Endothelial cell of umbilical vein (primary cell): ENCODE results near the gene RANGAP1. TPM values are rescaled to one million over a fixed set of nuclear protein-coding genes. Genes with fewer than 3 reads are reported as not detected.

Experiments
- BruUV-seq: library from RNA; stranded (reverse); fragments of 400-500 nt; replicated peaks from 2 replicates; lab custom pipeline; 2021; lab: Mats Ljungman, UMichigan
- CTCF ChIA-PET: fragments of 300-600, 350-600 bp; sonication (Branson Sonifier 250); formaldehyde crosslinking; loops from one replicate; lab custom pipeline; 2021; ENCODE audit warnings: antibody characterized with exemption, inconsistent platforms; lab: Charles Lee
- POLR2A ChIA-PET: fragments of 300-600, 350-600 bp; sonication (Branson Sonifier 250); formaldehyde crosslinking; loops from one replicate; lab custom pipeline; 2021; ENCODE audit warnings: antibody characterized with exemption, inconsistent platforms; lab: Charles Lee
- DNase-seq: peaks from one replicate; pipeline ENCODE4 v3.0.0-alpha.2; 2011; ENCODE audit warnings: low read depth, low spot score
- FAIRE-seq: peaks from 2 replicates; lab custom pipeline; 2011; peaks lifted over from hg19 to GRCh38; lab: Jason Lieb, UNC
- H2AFZ ChIP-seq: 2 replicates; pipeline ENCODE4 v1.6.0; 2012; ENCODE audit warnings: low read depth, low read length, control low read depth, inconsistent platforms
- H3K27ac ChIP-seq: 2 replicates; pipeline ENCODE4 v1.5.1; 2011; ENCODE audit warnings: low read depth, mild to moderate bottlenecking, control low read depth, low read length, moderate library complexity; ENCODE audit not compliant: insufficient read depth
- H3K27me3 ChIP-seq, 2 experiments: 2 replicates each; pipeline versions ENCODE4 v1.6.0 to v1.6.1; 2011; ENCODE audit warnings: low read length in 2 of 2, mixed read lengths in 1 of 2; ENCODE audit not compliant: control insufficient read depth in 2 of 2, insufficient read depth in 2 of 2
- H3K36me3 ChIP-seq, 2 experiments: 2 replicates in 1 of 2; 3 replicates in 1 of 2; pipeline ENCODE4 v1.5.1; 2011; ENCODE audit warnings: low read length in 2 of 2, mild to moderate bottlenecking in 1 of 2, moderate library complexity in 1 of 2; ENCODE audit not compliant: control insufficient read depth in 2 of 2, insufficient read depth in 2 of 2; ENCODE audit errors: extremely low read depth in 1 of 2
- H3K4me1 ChIP-seq: 3 replicates; pipeline ENCODE4 v1.5.1; 2011; ENCODE audit warnings: mild to moderate bottlenecking, low read length; ENCODE audit not compliant: control insufficient read depth, insufficient read depth; ENCODE audit errors: extremely low read depth
- H3K4me2 ChIP-seq: 2 replicates; pipeline ENCODE4 v1.6.1; 2011; ENCODE audit warnings: low read length, control low read depth, mixed read lengths; ENCODE audit not compliant: insufficient read depth
- H3K4me3 ChIP-seq, 3 experiments: fragments of 200-600 bp in 1 of 3; sonication (generic), shearing (Covaris generic) in 1 of 3; replicated peaks in 1 of 3; 2 replicates each; pipeline ENCODE4 v1.5.1; 2011 to 2016; ENCODE audit warnings: control low read depth in 3 of 3, low read length in 3 of 3, mild to moderate bottlenecking in 2 of 3, inconsistent platforms in 1 of 3, low read depth in 1 of 3, moderate library complexity in 1 of 3; ENCODE audit not compliant: insufficient read depth in 1 of 3
- H3K79me2 ChIP-seq: 2 replicates; pipeline ENCODE4 v1.6.0; 2012; ENCODE audit warnings: low read length, inconsistent platforms; ENCODE audit not compliant: control insufficient read depth, insufficient read depth
- H3K9ac ChIP-seq: replicated peaks from 2 replicates; pipeline ENCODE3; 2011; ENCODE audit warnings: low read length, control low read depth; ENCODE audit not compliant: insufficient read depth; ENCODE audit errors: extremely low read depth
- H3K9me1 ChIP-seq: replicated peaks from 3 replicates; pipeline ENCODE4 v1.6.0; 2011; ENCODE audit warnings: mild to moderate bottlenecking, low read length; ENCODE audit not compliant: control insufficient read depth, insufficient read depth; ENCODE audit errors: extremely low read depth
- H3K9me3 ChIP-seq: replicated peaks from 2 replicates; pipeline ENCODE4 v1.5.1; 2012; ENCODE audit warnings: low read length, inconsistent platforms; ENCODE audit not compliant: control insufficient read depth, insufficient read depth
- H4K20me1 ChIP-seq: replicated peaks from 2 replicates; pipeline ENCODE3; 2011; ENCODE audit warnings: mild to moderate bottlenecking, low read length; ENCODE audit not compliant: control insufficient read depth, insufficient read depth; ENCODE audit errors: extremely low read depth
- CTCF ChIP-seq, 2 donors: IDR thresholded peaks; 1 replicate in 1 of 2; 2 replicates in 1 of 2; pipeline ENCODE4 v1.5.1; 2011; ENCODE audit warnings: low read length in 2 of 2, mild to moderate bottlenecking in 2 of 2, moderate library complexity in 2 of 2, control low read depth in 1 of 2, inconsistent platforms in 1 of 2, low read depth in 1 of 2; ENCODE audit not compliant: insufficient read depth in 1 of 2; ENCODE audit errors: extremely low read depth in 1 of 2
- EZH2 ChIP-seq: IDR thresholded peaks from 2 replicates; pipeline ENCODE4 v1.6.1; 2012; ENCODE audit warnings: borderline replicate concordance, low read depth, mild to moderate bottlenecking, moderate library complexity, low read length, inconsistent platforms; ENCODE audit not compliant: severe bottlenecking
- FOS ChIP-seq: IDR thresholded peaks from 2 replicates; pipeline ENCODE4 v1.6.1; 2011; ENCODE audit warnings: mild to moderate bottlenecking, low read length, moderate library complexity, borderline replicate concordance; ENCODE audit not compliant: insufficient read depth
- GATA2 ChIP-seq: IDR thresholded peaks from 2 replicates; pipeline ENCODE4 v1.7.0; 2011; ENCODE audit warnings: low read depth, mild to moderate bottlenecking, moderate library complexity, mixed read lengths, low read length; ENCODE audit not compliant: insufficient read length, insufficient read depth
- JUN ChIP-seq: IDR thresholded peaks from 2 replicates; pipeline ENCODE4 v1.6.1; 2011; ENCODE audit warnings: borderline replicate concordance, low read depth; ENCODE audit not compliant: insufficient read length, insufficient read depth
- MYC ChIP-seq: IDR thresholded peaks from one replicate; pipeline ENCODE4 v1.6.1; 2011; ENCODE audit warnings: mild to moderate bottlenecking, low read depth, low read length
- POLR2A ChIP-seq: IDR thresholded peaks from 2 replicates; pipeline ENCODE4 v1.6.1; 2012; ENCODE audit warnings: low read depth, mild to moderate bottlenecking, control low read depth, low read length
- POLR2AphosphoS5 ChIP-seq: IDR thresholded peaks from 2 replicates; pipeline ENCODE4 v1.6.1; 2012; ENCODE audit warnings: low read depth, mild to moderate bottlenecking, control low read depth, low read length, moderate library complexity; ENCODE audit not compliant: insufficient read depth
- dilution Hi-C: fragments of 300-500 bp; cut with MboI; formaldehyde crosslinking; loops from one replicate; pipeline ENCODE4 v1.15.0; 2019; ENCODE audit warnings: low sequenced_read_pairs; ENCODE audit not compliant: extremely low pct_ligation_motif_present
- intact Hi-C: fragments of 100-400 bp; cut with micrococcal nuclease; formaldehyde crosslinking; loops from one replicate; pipeline ENCODE4 v1.10.0; 2022
- polyA plus RNA-seq, 4 experiments: library from polyadenylated mRNA; depleted of rRNA in 3 of 4; stranded (reverse) in 3 of 4; unstranded in 1 of 4; fragments of >200 nt; gene quantifications; 2 replicates each; pipeline versions ENCODE4 v1.2.1 to v1.2.3, GENCODE V29; 2011 to 2012; ENCODE audit warnings: missing spikeins in 1 of 4
- total RNA-seq: library from RNA; stranded (reverse); gene quantifications from 2 replicates; pipeline ENCODE4 v1.2.3, GENCODE V29; 2021
- TF ChIP-seq, protein P1 (sequence below): IDR thresholded peaks from 2 replicates; pipeline ENCODE4 v1.6.1; 2011; ENCODE audit not compliant: insufficient read depth, insufficient read length

RANGAP1 gene
- total and polyA plus RNA-seq, 2 donors (not counting 3 experiments of a cell fraction or from before 2014, with no cell fraction given) = 169 to 182 TPM

DNA sequence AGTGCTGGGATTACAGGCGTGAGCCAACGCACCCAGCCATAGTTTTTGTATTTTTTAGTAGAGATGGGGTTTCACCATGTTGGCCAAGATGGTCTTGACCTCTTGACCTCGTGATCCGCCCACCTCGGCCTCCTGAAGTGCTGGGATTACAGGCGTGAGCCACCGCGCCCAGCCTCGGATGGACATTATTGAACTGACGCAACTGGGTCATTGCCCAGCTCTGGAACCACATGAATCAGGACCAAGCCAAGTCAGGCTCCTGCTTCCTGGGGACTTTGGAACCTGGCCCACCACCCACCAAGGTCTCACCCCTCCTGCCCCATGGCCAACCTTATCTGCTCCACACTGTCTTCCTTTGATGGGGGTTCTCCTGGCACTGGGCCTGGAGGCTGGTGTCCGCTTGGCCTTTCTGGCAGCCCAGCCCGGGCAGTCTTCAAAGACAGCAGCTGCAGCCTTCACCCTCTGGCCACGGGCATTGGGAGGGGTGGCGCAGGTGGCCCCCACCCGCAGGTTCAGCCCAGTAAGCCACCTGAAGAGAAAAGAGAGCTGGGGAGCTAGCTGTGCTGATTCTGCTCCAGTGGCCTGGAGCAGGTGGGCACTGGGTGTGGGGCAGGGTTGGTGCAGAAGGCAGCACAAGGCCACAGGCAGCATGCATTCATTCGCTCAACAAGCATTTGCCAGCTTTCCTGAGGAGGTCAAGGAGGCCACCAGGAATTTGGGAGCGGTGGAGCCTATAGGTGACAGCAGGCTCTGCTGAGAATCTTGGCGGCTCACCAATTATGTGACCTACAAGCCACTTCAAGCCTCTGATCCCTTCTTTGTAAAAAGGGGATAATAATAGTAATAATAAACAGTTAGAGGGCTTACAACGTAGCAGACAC is 50.9 kb downstream of the RANGAP1 start:
- dilution Hi-C loops (no loop called here), intact Hi-C loops (loop anchor here (10.0 kb wide), 1 partner anchor 310 kb away; no protein-coding TSS in a partner anchor)
- CTCF ChIA-PET = interaction anchor here (5.1 kb wide), 1 partner anchor 313 kb away, joined by 43 read pairs; no protein-coding TSS in a partner anchor
- Histone ChIP-seq H3K27ac (no peak overlapping the region), H3K4me1 (peaks cover 28% of the 10 kb centered on the region), H3K9me1 (no peaks in the 10 kb centered on the region), H3K27me3 (no peaks in the 10 kb centered on the region), H3K4me3 (no peak overlapping the region), H3K79me2 (no peaks in the 10 kb centered on the region), H4K20me1 (no peaks in the 10 kb centered on the region), H3K36me3 (no peaks in the 10 kb centered on the region), H3K9me3 (no peaks in the 10 kb centered on the region), H3K4me2 (no peak overlapping the region), H2AFZ (no peak overlapping the region), H3K9ac (no peak overlapping the region)
- no TSS peak for BruUV-seq
- no peak for FAIRE-seq
- no peak for DNase-seq
- POLR2A ChIA-PET = no interaction called here
- TF ChIP-seq GATA2 (no peak), FOS (no peak), JUN (no peak), MYC (no peak), POLR2A (no peak), EZH2 (no peak), POLR2AphosphoS5 (no peak), CTCF (IDR thresholded peaks at IDR 0.05; ENCODE audit: extremely low read depth in 1 of 2, insufficient read depth in 1 of 2, low read depth in 1 of 2, low read length in 2 of 2) (no peak)
- TF ChIP-seq, protein P1, sequence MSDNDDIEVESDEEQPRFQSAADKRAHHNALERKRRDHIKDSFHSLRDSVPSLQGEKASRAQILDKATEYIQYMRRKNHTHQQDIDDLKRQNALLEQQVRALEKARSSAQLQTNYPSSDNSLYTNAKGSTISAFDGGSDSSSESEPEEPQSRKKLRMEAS = no peak
